AG09309 (cell line): ENCODE measurements around the gene NOX4.
A peak's percentile ranks its signal among the peaks of the same experiment; 100 is the strongest.

Source experiments
- DNase-seq: peaks from one replicate; pipeline ENCODE4 v3.0.0-alpha.2; 2010; ENCODE audit warnings: low read depth
- H3K4me3 ChIP-seq: 2 replicates; pipeline ENCODE4 v1.5.1; 2011; ENCODE audit warnings: mild to moderate bottlenecking, low read depth, low read length, moderate library complexity; ENCODE audit not compliant: control insufficient read depth
- CTCF ChIP-seq: IDR thresholded peaks from 2 replicates; pipeline ENCODE4 v1.5.1; 2011; ENCODE audit warnings: mild to moderate bottlenecking, low read depth, low read length, inconsistent platforms; ENCODE audit not compliant: insufficient read depth, control insufficient read depth; ENCODE audit errors: missing control alignments

Gene NOX4

DNA sequence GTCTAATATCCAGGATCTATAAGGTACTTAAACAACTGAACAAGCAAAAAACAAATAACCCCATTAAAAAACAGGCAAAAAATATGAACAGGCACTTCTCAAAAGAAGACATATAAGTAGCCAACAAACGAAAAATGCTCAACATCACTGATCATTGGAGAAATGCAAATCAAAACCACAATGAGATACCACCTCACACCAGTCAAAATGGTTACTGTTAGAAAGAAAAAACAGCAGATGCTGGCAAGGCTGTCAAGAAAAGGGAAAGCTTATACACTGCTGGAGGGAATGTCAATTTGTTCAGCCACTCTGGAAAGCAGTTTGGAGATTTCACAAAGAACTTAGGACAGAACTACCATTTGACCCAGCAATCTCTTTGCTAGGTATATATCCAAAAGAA, 30.6 kb upstream of the NOX4 start:
- no peak for DNase-seq
- no peak for TF ChIP-seq CTCF
- H3K4me3 ChIP-seq: no peak overlapping the region

DNA sequence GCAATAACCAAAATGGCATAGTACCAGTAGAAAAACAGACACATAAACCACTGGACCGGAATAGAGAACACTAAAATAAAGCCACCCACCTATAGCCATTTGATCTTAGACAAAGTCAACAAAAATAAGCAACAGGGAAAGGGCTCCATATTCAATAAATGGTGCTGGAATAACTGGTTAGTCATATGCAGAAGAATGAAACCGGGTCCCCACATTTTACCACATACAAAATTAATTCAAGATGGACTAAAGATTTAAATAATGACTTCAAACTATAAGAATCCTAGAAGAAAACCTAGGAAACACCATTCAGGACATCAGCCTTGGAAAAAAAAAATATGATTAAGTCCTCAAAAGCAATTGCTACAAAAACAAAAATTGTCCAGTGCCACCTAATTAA, 30.1 kb upstream of the NOX4 start:
- H3K4me3 ChIP-seq: no peak overlapping the region
- peak; percentile 25 for DNase-seq
- no peak for TF ChIP-seq CTCF

- H3K4me3 ChIP-seq: no peak overlapping the region
- no peak for DNase-seq
- TF ChIP-seq CTCF: no peak
Measured at GRCh38 chr11:89516496-89516895, 25.3 kb upstream of the NOX4 start.

GRCh38 chr11:89508544-89508943, 17.4 kb upstream of the NOX4 start:
- H3K4me3 ChIP-seq: no peak overlapping the region
- no peak for DNase-seq
- no peak for TF ChIP-seq CTCF

GRCh38 chr11:89504270-89504669, 13.1 kb upstream of the NOX4 start:
- no peak for DNase-seq
- TF ChIP-seq CTCF: no peak
- H3K4me3 ChIP-seq: no peak overlapping the region

DNA sequence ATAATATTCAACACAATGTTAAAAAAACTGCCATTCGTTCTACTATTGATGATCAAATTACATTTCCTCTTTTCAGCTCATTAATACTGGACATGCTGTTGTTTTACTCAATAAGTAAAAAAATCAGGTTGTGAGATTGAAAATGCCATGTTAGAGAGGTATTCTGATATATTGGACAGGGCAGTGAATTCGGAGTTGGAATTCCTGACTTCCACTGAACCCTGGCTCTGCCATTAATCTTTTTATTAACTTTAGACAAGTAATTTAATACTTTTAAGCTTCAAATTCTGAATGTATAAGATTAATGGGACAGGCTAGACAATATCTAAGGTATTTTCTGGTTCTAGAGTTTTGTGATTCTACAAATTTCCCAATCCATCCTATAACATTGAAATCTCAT, 12.2 kb upstream of the NOX4 start:
- no peak for TF ChIP-seq CTCF
- no peak for DNase-seq
- no peak overlapping the region for H3K4me3 ChIP-seq

- no peak overlapping the region for H3K4me3 ChIP-seq
- no peak for TF ChIP-seq CTCF
- no peak for DNase-seq
Measured at GRCh38 chr11:89502301-89502700, 11.1 kb upstream of the NOX4 start.
